HEK293 (cell line): Measurements from ENCODE around the gene MLX.

Experiments
- CTCF ChIA-PET: fragments of 350-600 bp; formaldehyde crosslinking; extraction: SDS; loops from one replicate; lab custom pipeline; 2021; ENCODE audit warnings: antibody characterized with exemption; lab: Yijun Ruan, JAX
- POLR2A ChIA-PET: fragments of 300-600 bp; formaldehyde crosslinking; extraction: SDS; loops from one replicate; lab custom pipeline; 2020; ENCODE audit warnings: antibody characterized with exemption, inconsistent platforms; lab: Yijun Ruan, JAX
- H3K27ac ChIP-seq: fragments of 200-500 bp; sonication (Bioruptor generic); 2 replicates; pipeline ENCODE4 v1.5.1; 2014; ENCODE audit warnings: low read depth, low read length, control low read depth, inconsistent platforms; ENCODE audit errors: extremely low read depth
- H3K36me3 ChIP-seq, 2 experiments: fragments of 200-500 bp in 1 of 2; sonication (Bioruptor generic) in 1 of 2; 1 replicate in 1 of 2; 2 replicates in 1 of 2; pipeline ENCODE4 v1.5.1; 2014 to 2017; ENCODE audit warnings: inconsistent platforms in 2 of 2, low read length in 2 of 2; ENCODE audit not compliant: control insufficient read depth in 2 of 2, insufficient read depth in 1 of 2
- H3K4me1 ChIP-seq: fragments of 200-500 bp; sonication (Bioruptor generic); 2 replicates; pipeline ENCODE4 v1.5.1; 2014; ENCODE audit warnings: mild to moderate bottlenecking, low read length, inconsistent platforms; ENCODE audit not compliant: control insufficient read depth, insufficient read depth
- H3K4me3 ChIP-seq: 2 replicates; pipeline ENCODE4 v1.5.1; 2011; ENCODE audit warnings: low read depth, mild to moderate bottlenecking, control low read depth, low read length, moderate library complexity
- H3K9me3 ChIP-seq: fragments of 200-500 bp; sonication (Bioruptor generic); 2 replicates; pipeline ENCODE4 v1.5.1; 2014; ENCODE audit warnings: low read depth, low read length, inconsistent platforms; ENCODE audit not compliant: control insufficient read depth, insufficient read depth
- KLF9 ChIP-seq: fragments of 450-650 bp; formaldehyde crosslinking; IDR thresholded peaks from 2 replicates; pipeline ENCODE4 v1.5.1; 2016; ENCODE audit warnings: missing biosample characterization, missing genetic modification characterization, low read depth
- SCRT2 ChIP-seq: fragments of 450-650 bp; formaldehyde crosslinking; IDR thresholded peaks from 2 replicates; pipeline ENCODE4 v1.5.1; 2016; ENCODE audit warnings: missing biosample characterization, missing genetic modification characterization
- ZBTB8A ChIP-seq: fragments of 450-650 bp; formaldehyde crosslinking; IDR thresholded peaks from 2 replicates; pipeline ENCODE4 v1.5.1; 2016; ENCODE audit warnings: missing biosample characterization, missing genetic modification characterization
- ZFP37 ChIP-seq: fragments of 450-650 bp; formaldehyde crosslinking; IDR thresholded peaks from 2 replicates; pipeline ENCODE4 v1.5.1; 2016; ENCODE audit warnings: missing biosample characterization, missing genetic modification characterization
- ZIC2 ChIP-seq: fragments of 450-650 bp; formaldehyde crosslinking; IDR thresholded peaks from 2 replicates; pipeline ENCODE4 v1.5.1; 2016; ENCODE audit warnings: missing biosample characterization, missing genetic modification characterization
- ZNF335 ChIP-seq: fragments of 450-650 bp; formaldehyde crosslinking; conservative IDR thresholded peaks from 2 replicates; pipeline ENCODE4 v1.5.1; 2016; ENCODE audit warnings: missing biosample characterization, missing genetic modification characterization
- ZNF366 ChIP-seq: fragments of 450-650 bp; formaldehyde crosslinking; conservative IDR thresholded peaks from 2 replicates; pipeline ENCODE4 v1.5.1; 2016; ENCODE audit warnings: missing biosample characterization, missing genetic modification characterization
- ZNF501 ChIP-seq: fragments of 450-650 bp; formaldehyde crosslinking; IDR thresholded peaks from 2 replicates; pipeline ENCODE4 v1.5.1; 2016; ENCODE audit warnings: missing biosample characterization, missing genetic modification characterization
- ZNF510 ChIP-seq: fragments of 450-650 bp; formaldehyde crosslinking; IDR thresholded peaks from 2 replicates; pipeline ENCODE4 v1.5.1; 2018; ENCODE audit warnings: mild to moderate bottlenecking, missing genetic modification characterization, missing biosample characterization; ENCODE audit not compliant: insufficient replicate concordance
- ZNF600 ChIP-seq: fragments of 450-650 bp; formaldehyde crosslinking; IDR thresholded peaks from 2 replicates; pipeline ENCODE4 v1.5.1; 2016; ENCODE audit warnings: missing biosample characterization, missing genetic modification characterization
- ZNF621 ChIP-seq: fragments of 450-650 bp; formaldehyde crosslinking; IDR thresholded peaks from 2 replicates; pipeline ENCODE4 v1.5.1; 2017; ENCODE audit warnings: missing biosample characterization, missing genetic modification characterization
- TF ChIP-seq, protein P1 (sequence below): fragments of 450-650 bp; formaldehyde crosslinking; IDR thresholded peaks from 2 replicates; pipeline ENCODE4 v1.5.1; 2017; ENCODE audit warnings: missing biosample characterization, mild to moderate bottlenecking, missing genetic modification characterization, moderate library complexity
- TF ChIP-seq, protein P2 (sequence below): fragments of 450-650 bp; formaldehyde crosslinking; IDR thresholded peaks from 2 replicates; pipeline ENCODE4 v1.5.1; 2016; ENCODE audit warnings: missing biosample characterization, missing genetic modification characterization
- TF ChIP-seq, protein P3 (sequence below): fragments of 450-650 bp; formaldehyde crosslinking; IDR thresholded peaks from 2 replicates; pipeline ENCODE4 v1.5.1; 2016; ENCODE audit warnings: missing biosample characterization, missing genetic modification characterization, low read depth
- TF ChIP-seq, protein P4 (sequence below): fragments of 450-650 bp; IDR thresholded peaks from 2 replicates; pipeline ENCODE4 v1.5.1; 2018; ENCODE audit warnings: missing biosample characterization, missing genetic modification characterization

MLX gene

DNA sequence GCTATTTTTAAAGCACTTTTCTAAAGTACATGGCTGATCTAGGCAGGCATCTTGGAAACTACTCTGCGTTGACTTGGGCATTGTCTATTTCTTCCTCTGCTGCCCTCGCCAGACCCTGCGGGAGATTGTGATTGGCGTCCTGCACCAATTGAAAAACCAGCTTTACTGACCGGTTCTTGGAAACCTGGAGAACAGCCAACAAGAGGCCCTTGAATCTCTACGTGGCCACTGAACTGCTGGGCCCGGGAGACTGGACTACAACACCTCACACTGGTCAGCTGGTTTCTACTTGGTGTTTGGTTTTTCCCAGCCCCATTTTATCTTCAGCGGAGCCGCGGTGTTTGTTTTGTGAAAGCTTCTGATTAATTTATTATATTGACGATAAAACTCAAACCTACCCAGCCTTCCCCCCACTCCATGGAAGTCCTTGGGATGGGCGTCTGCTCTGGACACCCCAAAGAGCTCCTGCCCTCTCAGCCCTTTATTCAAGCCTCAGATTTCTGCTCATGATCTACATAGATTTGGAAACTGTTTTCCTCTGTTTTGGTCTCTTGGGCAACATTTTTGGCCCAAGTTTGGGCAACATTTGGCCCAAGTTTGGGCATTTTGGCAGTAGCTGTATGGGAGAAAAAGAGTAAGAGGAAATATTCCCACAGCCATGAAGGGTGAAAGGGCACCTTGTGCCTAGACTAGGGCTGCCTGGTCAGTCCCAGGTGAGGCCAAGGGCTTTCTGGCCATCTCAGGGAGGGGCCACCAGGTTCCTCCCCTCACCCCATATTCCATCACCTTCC lies 4.7 kb downstream of the MLX start:
- CTCF ChIA-PET, result interaction anchor here (0.6 to 0.7 kb wide), 3 partner anchors 112 to 259 kb away, joined by 3 to 4 read pairs (median 3); no protein-coding TSS in a partner anchor
- no peak overlapping the region for H3K4me3 ChIP-seq
- no peaks in the 10 kb centered on the region for H3K9me3 ChIP-seq
- POLR2A ChIA-PET, result no interaction called here
- TF ChIP-seq KLF9 (tag by site-specific recombination) (no peak), ZFP37 (tag by site-specific recombination) (no peak), ZNF501 (tag by site-specific recombination) (no peak), ZNF600 (tag by site-specific recombination) (peak; percentile 33; the same call in 1 of the 2 replicates), ZBTB8A (tag by site-specific recombination) (peak; percentile 68), SCRT2 (no peak), ZIC2 (tag by site-specific recombination) (no peak)
- TF ChIP-seq, protein P1, sequence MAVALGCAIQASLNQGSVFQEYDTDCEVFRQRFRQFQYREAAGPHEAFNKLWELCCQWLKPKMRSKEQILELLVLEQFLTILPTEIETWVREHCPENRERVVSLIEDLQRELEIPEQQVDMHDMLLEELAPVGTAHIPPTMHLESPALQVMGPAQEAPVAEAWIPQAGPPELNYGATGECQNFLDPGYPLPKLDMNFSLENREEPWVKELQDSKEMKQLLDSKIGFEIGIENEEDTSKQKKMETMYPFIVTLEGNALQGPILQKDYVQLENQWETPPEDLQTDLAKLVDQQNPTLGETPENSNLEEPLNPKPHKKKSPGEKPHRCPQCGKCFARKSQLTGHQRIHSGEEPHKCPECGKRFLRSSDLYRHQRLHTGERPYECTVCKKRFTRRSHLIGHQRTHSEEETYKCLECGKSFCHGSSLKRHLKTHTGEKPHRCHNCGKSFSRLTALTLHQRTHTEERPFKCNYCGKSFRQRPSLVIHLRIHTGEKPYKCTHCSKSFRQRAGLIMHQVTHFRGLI (tag by site-specific recombination), result no peak
- TF ChIP-seq, protein P2, sequence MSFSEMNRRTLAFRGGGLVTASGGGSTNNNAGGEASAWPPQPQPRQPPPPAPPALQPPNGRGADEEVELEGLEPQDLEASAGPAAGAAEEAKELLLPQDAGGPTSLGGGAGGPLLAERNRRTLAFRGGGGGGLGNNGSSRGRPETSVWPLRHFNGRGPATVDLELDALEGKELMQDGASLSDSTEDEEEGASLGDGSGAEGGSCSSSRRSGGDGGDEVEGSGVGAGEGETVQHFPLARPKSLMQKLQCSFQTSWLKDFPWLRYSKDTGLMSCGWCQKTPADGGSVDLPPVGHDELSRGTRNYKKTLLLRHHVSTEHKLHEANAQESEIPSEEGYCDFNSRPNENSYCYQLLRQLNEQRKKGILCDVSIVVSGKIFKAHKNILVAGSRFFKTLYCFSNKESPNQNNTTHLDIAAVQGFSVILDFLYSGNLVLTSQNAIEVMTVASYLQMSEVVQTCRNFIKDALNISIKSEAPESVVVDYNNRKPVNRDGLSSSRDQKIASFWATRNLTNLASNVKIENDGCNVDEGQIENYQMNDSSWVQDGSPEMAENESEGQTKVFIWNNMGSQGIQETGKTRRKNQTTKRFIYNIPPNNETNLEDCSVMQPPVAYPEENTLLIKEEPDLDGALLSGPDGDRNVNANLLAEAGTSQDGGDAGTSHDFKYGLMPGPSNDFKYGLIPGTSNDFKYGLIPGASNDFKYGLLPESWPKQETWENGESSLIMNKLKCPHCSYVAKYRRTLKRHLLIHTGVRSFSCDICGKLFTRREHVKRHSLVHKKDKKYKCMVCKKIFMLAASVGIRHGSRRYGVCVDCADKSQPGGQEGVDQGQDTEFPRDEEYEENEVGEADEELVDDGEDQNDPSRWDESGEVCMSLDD (tag by site-specific recombination), result no peak
- peak overlapping the region; percentile 31; the same call in 1 of the 2 replicates for H3K27ac ChIP-seq
- H3K36me3 ChIP-seq, result peaks cover 56 to 85% of the 10 kb centered on the region in 2 experiments
- H3K4me1 ChIP-seq, result peaks cover 3% of the 10 kb centered on the region

DNA sequence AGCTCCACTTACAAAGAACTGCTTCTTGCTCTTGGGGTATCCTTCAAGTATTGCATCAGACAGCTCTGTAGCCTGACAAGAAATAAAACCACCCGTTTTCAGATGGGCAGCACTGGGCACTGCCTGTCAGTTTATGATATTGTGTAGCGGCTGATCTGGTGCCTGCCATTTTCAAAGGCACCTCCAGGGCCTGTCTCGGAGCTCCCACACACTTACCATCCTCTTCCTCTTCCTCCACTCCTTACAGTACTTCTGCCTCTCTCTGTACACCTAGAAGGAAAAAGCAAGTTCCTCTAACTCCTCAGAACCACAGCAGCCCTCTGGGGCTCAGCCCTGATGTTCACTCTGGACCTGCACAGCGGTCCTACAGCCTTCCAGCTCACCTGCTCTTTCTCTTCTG lies 6.2 kb downstream of the MLX start:
- CTCF ChIA-PET, result interaction anchor here (0.6 to 1.7 kb wide), 2 partner anchors 177 to 191 kb away, joined by 4 to 5 read pairs; no protein-coding TSS in a partner anchor
- POLR2A ChIA-PET, result interaction anchor here (0.9 to 1.4 kb wide), 2 partner anchors 37 to 190 kb away, joined by 3 to 4 read pairs; partner anchors contain the start of gene NAGLU
- peaks cover 57 to 86% of the 10 kb centered on the region in 2 experiments for H3K36me3 ChIP-seq

DNA sequence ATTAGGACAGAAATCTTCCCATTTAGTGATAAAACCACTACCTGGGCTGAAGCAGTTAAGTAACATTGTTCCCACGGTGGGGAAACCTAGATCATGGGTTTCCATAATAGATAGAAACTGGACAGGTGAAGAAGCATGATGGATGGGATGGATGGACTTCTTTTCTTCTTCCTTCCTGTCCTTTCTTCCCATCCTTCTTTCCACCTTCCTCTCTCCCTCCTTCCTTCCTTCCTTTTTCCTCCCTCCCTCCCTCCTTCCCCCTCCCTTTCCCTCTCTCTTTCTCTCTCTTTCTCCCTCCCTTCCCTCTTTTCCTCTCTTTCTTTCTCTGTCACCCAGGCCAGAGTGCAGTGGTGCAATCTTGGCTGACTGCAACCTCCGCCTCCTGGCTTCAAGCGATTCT lies 7.6 kb downstream of the MLX start:
- Histone ChIP-seq H3K4me1 (peaks cover 4% of the 10 kb centered on the region), H3K4me3 (no peak overlapping the region), H3K36me3 (peaks cover 57 to 77% of the 10 kb centered on the region in 2 experiments), H3K27ac (no peak overlapping the region), H3K9me3 (no peaks in the 10 kb centered on the region)
- TF ChIP-seq, protein P3, sequence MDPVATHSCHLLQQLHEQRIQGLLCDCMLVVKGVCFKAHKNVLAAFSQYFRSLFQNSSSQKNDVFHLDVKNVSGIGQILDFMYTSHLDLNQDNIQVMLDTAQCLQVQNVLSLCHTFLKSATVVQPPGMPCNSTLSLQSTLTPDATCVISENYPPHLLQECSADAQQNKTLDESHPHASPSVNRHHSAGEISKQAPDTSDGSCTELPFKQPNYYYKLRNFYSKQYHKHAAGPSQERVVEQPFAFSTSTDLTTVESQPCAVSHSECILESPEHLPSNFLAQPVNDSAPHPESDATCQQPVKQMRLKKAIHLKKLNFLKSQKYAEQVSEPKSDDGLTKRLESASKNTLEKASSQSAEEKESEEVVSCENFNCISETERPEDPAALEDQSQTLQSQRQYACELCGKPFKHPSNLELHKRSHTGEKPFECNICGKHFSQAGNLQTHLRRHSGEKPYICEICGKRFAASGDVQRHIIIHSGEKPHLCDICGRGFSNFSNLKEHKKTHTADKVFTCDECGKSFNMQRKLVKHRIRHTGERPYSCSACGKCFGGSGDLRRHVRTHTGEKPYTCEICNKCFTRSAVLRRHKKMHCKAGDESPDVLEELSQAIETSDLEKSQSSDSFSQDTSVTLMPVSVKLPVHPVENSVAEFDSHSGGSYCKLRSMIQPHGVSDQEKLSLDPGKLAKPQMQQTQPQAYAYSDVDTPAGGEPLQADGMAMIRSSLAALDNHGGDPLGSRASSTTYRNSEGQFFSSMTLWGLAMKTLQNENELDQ (tag by site-specific recombination), result no peak
- TF ChIP-seq ZNF366 (tag by site-specific recombination), result peak; percentile 95
- ChIA-PET CTCF (interaction anchor here (1.7 kb wide), 1 partner anchor 189 kb away, joined by 4 read pairs; no protein-coding TSS in a partner anchor), POLR2A (interaction anchor here (0.7 kb wide), 1 partner anchor 204 kb away, joined by 7 read pairs; no protein-coding TSS in a partner anchor)

More for the DNA sequence above, 6.2 kb downstream of the MLX start:
- Histone ChIP-seq H3K4me3 (no peak overlapping the region), H3K4me1 (peaks cover 4% of the 10 kb centered on the region), H3K27ac (peak overlapping the region; percentile 33; the same call in 1 of the 2 replicates)
- TF ChIP-seq ZNF621 (tag by site-specific recombination) (no peak), ZNF510 (no peak), ZNF600 (tag by site-specific recombination) (peak; percentile 66; the same call in 1 of the 2 replicates), ZNF335 (0 out of 2 replicates have a peak, but pooled peaks have one; percentile 17)
- TF ChIP-seq, protein P4, sequence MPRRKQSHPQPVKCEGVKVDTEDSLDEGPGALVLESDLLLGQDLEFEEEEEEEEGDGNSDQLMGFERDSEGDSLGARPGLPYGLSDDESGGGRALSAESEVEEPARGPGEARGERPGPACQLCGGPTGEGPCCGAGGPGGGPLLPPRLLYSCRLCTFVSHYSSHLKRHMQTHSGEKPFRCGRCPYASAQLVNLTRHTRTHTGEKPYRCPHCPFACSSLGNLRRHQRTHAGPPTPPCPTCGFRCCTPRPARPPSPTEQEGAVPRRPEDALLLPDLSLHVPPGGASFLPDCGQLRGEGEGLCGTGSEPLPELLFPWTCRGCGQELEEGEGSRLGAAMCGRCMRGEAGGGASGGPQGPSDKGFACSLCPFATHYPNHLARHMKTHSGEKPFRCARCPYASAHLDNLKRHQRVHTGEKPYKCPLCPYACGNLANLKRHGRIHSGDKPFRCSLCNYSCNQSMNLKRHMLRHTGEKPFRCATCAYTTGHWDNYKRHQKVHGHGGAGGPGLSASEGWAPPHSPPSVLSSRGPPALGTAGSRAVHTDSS (tag by site-specific recombination), result peak; percentile 76
- TF ChIP-seq, all 188 proteins: peak for 3
- no peaks in the 10 kb centered on the region for H3K9me3 ChIP-seq
